SH-SY5Y (cell line): ENCODE data around the gene KXD1.

Experiments
- GATA2 ChIP-seq: IDR thresholded peaks from 2 replicates; pipeline ENCODE4 v1.6.1; 2011; ENCODE audit warnings: mild to moderate bottlenecking, low read depth, low read length
- GATA3 ChIP-seq: IDR thresholded peaks from 2 replicates; pipeline ENCODE4 v1.6.1; 2011; ENCODE audit warnings: low read depth, mild to moderate bottlenecking, low read length, moderate library complexity

DNA sequence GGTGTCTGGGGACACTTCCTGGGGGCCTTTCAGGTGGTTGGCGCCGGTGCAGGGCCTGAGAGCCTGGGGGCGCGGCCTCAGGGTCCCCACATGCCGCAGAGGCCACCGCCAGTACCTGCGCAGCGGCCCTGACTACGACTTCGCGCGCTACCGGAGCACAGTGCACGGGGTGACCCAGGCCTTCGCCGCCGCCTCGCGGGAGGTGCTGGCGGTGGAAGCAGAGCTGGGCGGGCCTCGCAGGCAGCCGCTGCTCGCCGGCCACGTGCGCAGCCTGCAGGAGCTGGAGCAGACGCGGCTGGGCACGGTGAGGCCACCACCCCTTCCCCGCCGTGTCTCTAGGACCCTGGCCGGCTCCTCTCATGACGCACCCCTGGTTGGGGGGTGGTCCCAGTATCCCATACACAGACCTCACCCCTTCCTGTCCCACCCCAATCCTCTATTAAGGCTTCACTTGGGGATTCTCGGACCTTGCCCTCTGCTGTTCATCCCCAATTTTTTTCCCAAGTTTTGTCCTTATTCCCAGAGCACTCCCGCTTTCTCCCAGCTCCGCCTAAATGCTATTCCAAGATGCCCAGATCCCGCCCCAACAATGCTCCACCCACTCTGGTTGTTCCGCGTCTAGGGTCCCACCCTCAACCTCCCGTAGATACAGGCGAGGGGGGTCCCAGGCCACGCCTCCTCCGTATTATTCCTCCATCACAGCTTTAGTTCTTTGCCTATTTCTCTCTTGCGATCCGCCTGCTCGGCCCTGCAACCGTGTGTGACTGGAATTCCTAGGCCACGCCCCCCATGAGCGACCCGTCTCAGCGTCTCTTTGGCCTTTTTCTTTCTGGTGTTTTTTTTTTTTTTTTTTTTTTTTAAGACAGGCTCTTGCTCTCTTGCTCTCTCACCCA, 32.0 kb downstream of the KXD1 start:
- no peak for TF ChIP-seq GATA2
- no peak for TF ChIP-seq GATA3
